SH-SY5Y (cell line): Measurements from ENCODE around the gene CCAR1.

Source experiments
- GATA2 ChIP-seq: IDR thresholded peaks from 2 replicates; pipeline ENCODE4 v1.6.1; 2011; ENCODE audit warnings: mild to moderate bottlenecking, low read depth, low read length
- GATA3 ChIP-seq: IDR thresholded peaks from 2 replicates; pipeline ENCODE4 v1.6.1; 2011; ENCODE audit warnings: low read depth, mild to moderate bottlenecking, low read length, moderate library complexity

Gene CCAR1, protein sequence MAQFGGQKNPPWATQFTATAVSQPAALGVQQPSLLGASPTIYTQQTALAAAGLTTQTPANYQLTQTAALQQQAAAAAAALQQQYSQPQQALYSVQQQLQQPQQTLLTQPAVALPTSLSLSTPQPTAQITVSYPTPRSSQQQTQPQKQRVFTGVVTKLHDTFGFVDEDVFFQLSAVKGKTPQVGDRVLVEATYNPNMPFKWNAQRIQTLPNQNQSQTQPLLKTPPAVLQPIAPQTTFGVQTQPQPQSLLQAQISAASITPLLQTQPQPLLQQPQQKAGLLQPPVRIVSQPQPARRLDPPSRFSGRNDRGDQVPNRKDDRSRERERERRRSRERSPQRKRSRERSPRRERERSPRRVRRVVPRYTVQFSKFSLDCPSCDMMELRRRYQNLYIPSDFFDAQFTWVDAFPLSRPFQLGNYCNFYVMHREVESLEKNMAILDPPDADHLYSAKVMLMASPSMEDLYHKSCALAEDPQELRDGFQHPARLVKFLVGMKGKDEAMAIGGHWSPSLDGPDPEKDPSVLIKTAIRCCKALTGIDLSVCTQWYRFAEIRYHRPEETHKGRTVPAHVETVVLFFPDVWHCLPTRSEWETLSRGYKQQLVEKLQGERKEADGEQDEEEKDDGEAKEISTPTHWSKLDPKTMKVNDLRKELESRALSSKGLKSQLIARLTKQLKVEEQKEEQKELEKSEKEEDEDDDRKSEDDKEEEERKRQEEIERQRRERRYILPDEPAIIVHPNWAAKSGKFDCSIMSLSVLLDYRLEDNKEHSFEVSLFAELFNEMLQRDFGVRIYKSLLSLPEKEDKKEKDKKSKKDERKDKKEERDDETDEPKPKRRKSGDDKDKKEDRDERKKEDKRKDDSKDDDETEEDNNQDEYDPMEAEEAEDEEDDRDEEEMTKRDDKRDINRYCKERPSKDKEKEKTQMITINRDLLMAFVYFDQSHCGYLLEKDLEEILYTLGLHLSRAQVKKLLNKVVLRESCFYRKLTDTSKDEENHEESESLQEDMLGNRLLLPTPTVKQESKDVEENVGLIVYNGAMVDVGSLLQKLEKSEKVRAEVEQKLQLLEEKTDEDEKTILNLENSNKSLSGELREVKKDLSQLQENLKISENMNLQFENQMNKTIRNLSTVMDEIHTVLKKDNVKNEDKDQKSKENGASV

GRCh38 chr10:68720793-68721672 lies at the start of gene CCAR1:
CCAR1 (plus strand) TSS chr10:68721239; CDS start chr10:68722505, 1,266 bp downstream.
- TF ChIP-seq GATA3 (no peak), GATA2 (no peak)

DNA sequence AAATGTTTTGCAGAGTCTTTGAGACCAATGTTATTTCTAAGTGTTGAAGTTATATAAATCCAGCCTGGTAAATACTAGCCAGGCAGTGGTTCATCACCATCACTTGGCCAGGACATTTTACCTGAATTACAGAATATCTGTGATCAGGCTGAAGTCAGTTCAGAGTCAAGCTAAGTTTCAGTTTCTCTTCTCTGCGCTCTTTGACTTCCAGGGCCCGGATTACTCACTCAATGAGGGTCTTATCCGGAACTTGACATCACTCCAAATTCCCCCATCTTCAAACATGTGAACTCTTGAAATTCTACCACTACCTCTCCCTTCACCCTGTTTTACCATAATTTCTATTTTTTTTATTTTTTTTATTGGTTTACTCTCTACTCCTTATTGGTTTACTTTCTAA lies 36.6 kb upstream of the CCAR1 start:
- no peak for TF ChIP-seq GATA2
- no peak for TF ChIP-seq GATA3

GRCh38 chr10:68696018-68696417 lies 25.0 kb upstream of the CCAR1 start:
- TF ChIP-seq GATA3 (no peak), GATA2 (no peak)

GRCh38 chr10:68697106-68697505 lies 23.9 kb upstream of the CCAR1 start:
- TF ChIP-seq GATA2 = no peak
- TF ChIP-seq GATA3 = no peak

GRCh38 chr10:68700197-68700596 lies 20.8 kb upstream of the CCAR1 start:
- TF ChIP-seq GATA3 (no peak), GATA2 (no peak)

DNA sequence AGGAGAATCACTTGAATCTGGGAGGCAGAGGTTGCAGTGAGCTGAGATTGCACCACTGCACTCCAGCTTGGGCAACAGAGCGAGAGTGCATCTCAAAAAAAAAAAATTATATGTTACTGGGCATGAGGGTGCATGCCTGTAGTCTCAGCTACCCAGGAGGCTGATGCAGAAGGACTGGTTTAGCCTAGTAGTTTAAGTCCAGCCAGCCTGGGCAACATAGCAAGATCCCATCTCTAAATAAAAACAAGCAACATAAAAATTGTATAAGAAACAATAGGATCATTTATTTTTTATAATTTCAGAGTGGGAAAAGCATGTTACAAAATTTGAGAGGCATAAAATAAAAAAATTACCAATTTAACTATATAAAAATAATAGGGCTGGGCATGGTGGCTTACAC lies 15.5 kb upstream of the CCAR1 start:
- no peak for TF ChIP-seq GATA3
- no peak for TF ChIP-seq GATA2

GRCh38 chr10:68717435-68717834 lies 3.6 kb upstream of the CCAR1 start:
- TF ChIP-seq GATA2 = no peak
- TF ChIP-seq GATA3 = no peak

DNA sequence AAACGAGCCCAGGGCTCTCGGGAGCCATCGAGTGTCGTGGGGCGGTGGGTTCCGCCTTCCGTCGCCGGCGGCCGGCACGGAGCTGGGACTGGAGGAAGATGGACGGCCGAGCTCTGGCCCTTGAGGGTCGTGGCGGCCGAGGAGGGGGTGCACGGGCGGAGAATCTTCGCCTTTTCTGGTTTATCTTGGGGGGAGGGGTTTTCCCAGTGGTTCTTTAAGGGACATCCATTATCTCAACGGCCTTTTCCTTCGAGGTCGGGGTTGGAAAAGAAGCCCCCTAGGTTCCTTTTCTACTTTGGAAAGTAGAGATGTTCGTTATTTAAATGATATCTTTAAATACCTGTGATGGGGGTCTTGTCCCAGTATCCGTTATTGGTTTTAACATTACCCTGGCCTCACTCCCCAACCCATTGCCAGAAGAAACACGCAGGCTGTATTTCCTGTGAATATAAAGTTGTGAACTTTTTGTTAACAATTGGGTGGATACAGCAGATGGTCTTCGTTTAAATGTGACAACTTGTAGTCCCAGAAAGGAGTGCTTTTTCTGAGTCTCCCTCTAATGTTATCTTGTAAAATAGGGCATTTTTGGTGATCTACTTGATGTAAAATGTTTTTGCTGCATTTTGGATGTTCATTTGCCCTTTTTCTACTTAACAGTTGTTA lies 765 bp downstream of the CCAR1 start:
- no peak for TF ChIP-seq GATA3
- no peak for TF ChIP-seq GATA2

DNA sequence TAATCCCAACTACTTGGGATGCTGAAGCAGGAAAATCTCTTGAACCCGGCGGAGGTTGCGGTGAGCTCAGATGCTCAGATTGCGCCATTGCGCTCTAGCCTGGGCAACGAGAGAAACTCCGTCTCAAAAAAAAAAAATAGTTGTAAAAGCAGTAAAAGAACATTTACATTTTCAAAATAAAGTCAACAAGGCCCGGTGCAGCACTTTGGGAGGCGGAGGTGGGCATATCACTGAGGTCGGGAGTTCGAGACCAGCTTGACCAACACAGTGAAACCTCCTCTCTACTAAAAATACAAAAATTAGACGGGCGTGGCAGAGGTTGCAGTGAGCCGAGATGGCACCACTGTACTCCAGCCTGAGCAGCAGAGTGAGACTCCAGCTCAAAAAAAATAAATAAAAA lies 4.0 kb downstream of the CCAR1 start:
- TF ChIP-seq GATA2 (no peak), GATA3 (no peak)

- TF ChIP-seq GATA3 (no peak), GATA2 (no peak)
Observed at GRCh38 chr10:68727146-68727545, 6.1 kb downstream of the CCAR1 start.

DNA sequence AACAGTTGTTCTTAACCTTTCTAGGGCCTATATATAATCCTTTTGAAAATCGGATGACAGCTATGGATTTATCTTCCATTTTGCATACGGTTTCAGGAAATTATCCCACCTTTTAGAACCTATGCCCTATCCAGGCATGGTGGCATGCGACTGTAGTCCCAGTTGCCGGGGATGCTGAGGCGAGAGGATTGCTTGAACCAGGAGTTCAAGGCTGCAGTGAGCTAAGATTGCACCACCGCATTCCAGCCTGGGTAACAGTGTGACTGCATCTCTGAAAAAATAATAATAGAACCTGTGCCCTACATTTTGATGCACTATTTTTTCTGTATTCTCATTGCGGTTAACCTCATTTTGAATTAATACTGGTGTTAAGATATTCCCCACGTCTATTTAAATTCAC lies 11.6 kb downstream of the CCAR1 start:
- TF ChIP-seq GATA2 = no peak
- no peak for TF ChIP-seq GATA3

- TF ChIP-seq GATA2 (no peak), GATA3 (no peak)
Observed at GRCh38 chr10:68734349-68734748, 13.3 kb downstream of the CCAR1 start.

DNA sequence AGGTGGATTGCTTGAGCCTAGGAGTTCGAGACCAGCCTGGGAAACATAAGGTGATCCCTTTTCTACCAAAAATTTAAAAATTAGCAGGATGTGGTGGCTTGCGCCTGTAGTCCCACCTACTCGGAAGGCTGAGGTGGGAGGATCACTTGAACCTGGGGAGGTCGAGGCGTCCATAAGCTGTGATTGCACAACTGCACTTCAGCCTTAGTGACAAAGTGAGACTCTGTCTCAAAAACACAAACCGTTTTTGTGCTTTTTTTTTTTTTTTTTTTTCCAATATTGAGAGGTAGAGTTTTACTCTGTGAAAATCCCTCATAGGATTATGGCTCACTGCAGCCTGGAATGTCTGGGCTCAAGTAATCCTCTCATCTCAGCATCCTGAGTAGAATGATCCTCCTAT lies 14.1 kb downstream of the CCAR1 start:
- TF ChIP-seq GATA3 = no peak
- no peak for TF ChIP-seq GATA2
